GM04504 (cell line): ENCODE measurements around the gene MIEF1.

Source experiments
- DNase-seq: peaks from one replicate; pipeline ENCODE4 v3.0.0-alpha.2; 2012; ENCODE audit warnings: low read depth

MIEF1 gene

GRCh38 chr22:39528681-39529486, 26.8 kb downstream of the MIEF1 start:
- DNase-seq, result peak; percentile 77

GRCh38 chr22:39529487-39529851, 27.4 kb downstream of the MIEF1 start:
- no peak for DNase-seq

GRCh38 chr22:39530116-39530515, 28.0 kb downstream of the MIEF1 start:
- DNase-seq, result no peak

GRCh38 chr22:39530692-39531331, 28.7 kb downstream of the MIEF1 start:
- DNase-seq, result no peak

GRCh38 chr22:39532215-39533073, 30.4 kb downstream of the MIEF1 start, which contains the start of gene RPS19BP1:
TSS of gene RPS19BP1 (minus strand) at chr22:39532748. CDS start at chr22:39532738, 10 bp downstream.
- DNase-seq, result peak; percentile 98

- no peak for DNase-seq
These were observed 32.0 kb downstream of the MIEF1 start for GRCh38 chr22:39534092-39534506.

- DNase-seq, result no peak
These were observed 32.7 kb downstream of the MIEF1 start for GRCh38 chr22:39534591-39535356.

GRCh38 chr22:39535357-39535725, 33.3 kb downstream of the MIEF1 start:
- no peak for DNase-seq

GRCh38 chr22:39535831-39536449, 33.9 kb downstream of the MIEF1 start:
- no peak for DNase-seq

GRCh38 chr22:39536711-39537110, 34.6 kb downstream of the MIEF1 start:
- no peak for DNase-seq

GRCh38 chr22:39537975-39538374, 35.9 kb downstream of the MIEF1 start:
- no peak for DNase-seq

GRCh38 chr22:39543095-39543494, 41.0 kb downstream of the MIEF1 start:
- no peak for DNase-seq

GRCh38 chr22:39545386-39546365, 43.6 kb downstream of the MIEF1 start:
- DNase-seq, result no peak

- no peak for DNase-seq
These were observed 44.9 kb downstream of the MIEF1 start for GRCh38 chr22:39546889-39547586.

- no peak for DNase-seq
These were observed 45.5 kb downstream of the MIEF1 start for GRCh38 chr22:39547587-39547947.

- DNase-seq, result no peak
These were observed 51.3 kb downstream of the MIEF1 start for GRCh38 chr22:39553429-39553828.

GRCh38 chr22:39554151-39554550, 52.1 kb downstream of the MIEF1 start:
- no peak for DNase-seq

GRCh38 chr22:39556970-39557841, 55.1 kb downstream of the MIEF1 start:
- no peak for DNase-seq
